AG20443 (cell line): ENCODE data around the gene ZNF280B.

Source experiments
- DNase-seq: peaks from one replicate; pipeline ENCODE4 v3.0.0; 2012; ENCODE audit warnings: low spot score, mixed read lengths

The ZNF280B gene

DNA sequence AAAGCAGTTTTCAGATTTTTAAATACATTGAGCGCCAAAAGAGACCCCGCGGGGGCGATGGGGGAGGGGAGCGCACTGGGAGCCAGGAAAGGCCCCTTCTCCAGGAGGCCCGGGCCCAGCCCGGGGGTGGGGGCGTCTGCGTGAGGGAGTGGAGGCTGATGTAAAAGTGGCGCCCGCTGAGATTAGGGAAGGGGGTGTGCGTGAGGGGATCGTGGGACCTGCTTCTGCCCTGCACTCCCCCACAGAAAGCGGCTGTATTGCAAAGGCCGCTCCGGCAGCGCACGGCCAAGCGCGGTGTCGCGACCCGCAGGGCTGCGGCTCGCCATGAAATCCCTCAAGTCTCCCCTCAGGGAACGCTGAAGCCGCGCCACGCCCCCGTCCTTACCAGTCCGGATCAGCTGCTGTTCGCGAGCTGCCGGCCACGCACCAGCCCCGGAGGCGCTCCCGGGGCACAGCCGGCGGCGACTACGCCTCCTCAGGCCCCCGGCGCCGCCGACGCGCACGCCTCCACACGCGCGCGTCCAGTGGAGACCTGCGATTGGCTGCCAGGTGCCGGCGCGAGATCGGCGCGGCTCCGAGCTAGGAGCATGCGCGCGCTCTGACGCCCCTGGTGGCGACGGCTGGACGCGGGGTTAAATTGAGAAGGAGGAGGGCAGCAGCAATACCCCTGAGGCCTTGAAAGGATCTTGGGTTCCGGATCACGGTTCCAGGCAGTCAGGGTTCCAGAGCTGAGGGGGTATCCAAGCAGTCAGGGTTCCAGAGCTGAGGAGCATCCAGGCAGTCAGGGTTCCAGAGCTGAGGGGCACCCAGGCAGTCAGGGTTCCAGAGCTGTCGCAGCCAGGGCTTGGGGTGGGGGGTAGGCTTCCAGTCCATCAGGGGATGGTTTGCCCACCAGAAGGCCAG, at the start of gene ZNF280B:
TSS of gene ZNF280B (minus strand) at position 469 of the 903 bp plus-strand sequence. CDS start 19,344 bp downstream, outside the sequence.
- peak; percentile 86 for DNase-seq

DNA sequence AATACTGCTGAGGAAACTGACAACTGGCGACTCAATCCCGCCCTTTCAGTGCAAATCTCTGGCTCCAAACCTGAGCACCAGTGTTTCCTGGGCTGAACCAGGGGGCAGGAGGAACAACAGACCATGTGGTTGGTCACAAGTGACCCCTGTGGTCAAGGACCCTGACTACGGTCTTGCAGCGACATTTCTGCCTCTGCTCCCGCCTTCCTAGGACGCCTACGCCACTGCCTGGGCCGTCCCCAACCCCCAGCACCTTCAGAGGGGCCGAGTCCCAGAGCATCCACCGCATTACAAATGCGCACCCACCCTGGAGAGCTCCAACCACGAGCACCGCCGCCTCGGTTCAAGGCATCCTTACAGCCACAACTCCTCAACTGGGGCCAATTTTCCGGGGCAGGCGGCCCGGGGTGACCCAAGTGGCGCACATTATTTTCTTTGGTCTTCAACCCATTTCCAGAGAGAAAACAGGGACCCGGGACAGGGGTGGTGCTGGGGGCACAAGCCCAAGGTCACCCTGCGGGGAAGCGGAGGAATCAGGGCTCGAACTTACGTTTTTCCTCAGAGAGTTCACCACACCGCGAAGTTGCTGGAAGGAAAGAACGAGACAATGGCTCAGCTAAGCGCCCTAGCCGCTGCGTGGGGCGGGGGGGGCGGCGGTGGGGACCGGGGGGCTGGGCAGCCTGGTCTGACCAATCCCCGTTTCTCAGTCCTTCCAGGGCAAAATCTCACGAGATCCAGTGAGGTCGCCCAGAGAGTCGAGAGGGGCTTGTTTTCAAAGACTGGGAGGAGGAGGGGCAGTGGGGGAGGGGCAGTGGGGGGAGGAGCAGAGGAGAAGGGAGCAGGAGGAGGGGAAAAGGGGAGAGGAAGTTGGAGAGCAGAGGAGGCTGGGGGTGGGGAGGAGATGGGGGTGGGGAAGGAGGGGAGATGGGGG, 48.7 kb upstream of the ZNF280B start:
- DNase-seq: no peak

GRCh38 chr22:22556578-22556977, 48.0 kb upstream of the ZNF280B start:
- DNase-seq: no peak

DNA sequence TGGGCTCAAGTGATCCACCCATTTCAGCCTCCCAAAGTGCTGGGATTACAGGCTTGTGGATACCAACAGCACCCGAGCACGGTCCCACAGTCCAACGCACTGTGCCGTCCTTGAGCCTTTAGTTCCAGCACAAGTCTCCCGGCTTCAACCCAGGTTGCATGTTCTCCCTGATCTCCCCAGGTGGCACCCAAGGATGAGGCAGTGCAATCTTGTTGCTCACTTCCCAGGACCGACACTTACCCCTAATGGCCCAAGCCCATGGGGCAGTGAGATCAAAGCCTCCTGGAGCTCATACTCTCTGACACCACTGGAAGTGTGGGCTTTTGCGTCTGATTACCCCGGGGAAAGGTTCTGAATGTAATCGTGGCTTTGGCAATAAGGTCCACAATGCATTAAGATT, 47.1 kb upstream of the ZNF280B start:
- no peak for DNase-seq

- no peak for DNase-seq
Measured at GRCh38 chr22:22554587-22555284, 46.2 kb upstream of the ZNF280B start.

GRCh38 chr22:22553735-22554586, 45.4 kb upstream of the ZNF280B start:
- DNase-seq: no peak

DNA sequence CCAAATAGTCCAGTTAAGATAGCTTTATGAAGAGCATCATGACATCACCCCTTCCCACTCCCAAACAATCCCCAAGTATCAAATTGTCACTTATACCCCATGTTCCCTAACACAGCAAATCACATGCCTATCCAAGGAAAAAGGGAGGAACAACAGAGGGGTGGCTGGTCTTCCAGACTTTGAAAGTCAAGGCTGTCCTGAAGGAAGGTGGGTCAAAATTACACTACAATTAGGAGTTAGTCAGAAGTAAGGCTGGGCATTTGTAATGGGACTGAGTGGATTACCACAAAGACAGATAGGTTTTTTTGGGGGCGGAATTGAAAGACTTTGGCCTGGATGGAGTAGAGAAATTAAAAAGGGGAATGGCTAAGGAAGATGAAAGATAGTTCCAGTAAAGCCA, 44.6 kb upstream of the ZNF280B start:
- no peak for DNase-seq

GRCh38 chr22:22552630-22553029, 44.1 kb upstream of the ZNF280B start:
- no peak for DNase-seq

DNA sequence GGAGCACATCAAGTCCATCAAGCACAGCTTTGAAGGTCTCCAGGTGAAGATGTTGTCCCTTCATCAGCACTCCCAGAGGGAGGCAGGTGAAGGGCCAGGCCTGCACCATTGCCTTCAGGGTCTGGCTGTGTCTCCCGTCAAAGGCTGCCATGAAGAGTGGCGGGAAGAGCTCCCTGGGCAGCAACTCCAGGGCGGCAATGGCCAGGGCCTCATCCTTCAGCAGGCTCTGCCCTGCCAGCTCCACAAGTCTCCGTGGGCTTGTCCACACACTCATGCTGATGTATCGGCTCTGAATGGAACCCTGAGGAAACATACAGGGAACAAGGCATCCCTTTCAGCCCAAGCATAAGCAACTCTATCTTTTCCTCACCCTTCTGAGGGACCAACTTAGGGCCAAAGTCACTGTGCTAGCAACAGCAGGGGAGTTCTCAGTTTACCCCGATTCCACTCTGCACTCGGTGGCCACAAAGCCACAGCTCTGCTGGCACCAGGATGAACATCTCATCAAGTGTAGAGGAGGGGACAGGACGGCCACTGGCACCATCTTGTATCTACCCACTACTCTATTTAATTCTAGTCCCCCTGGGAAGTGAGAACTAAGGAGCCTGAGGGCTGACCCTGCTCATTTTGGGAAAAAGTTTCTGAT, 42.4 kb upstream of the ZNF280B start:
- DNase-seq: no peak

GRCh38 chr22:22548910-22549309, 40.4 kb upstream of the ZNF280B start:
- DNase-seq: no peak

- no peak for DNase-seq
Measured at GRCh38 chr22:22548317-22548716, 39.8 kb upstream of the ZNF280B start.

GRCh38 chr22:22547692-22548300, 39.3 kb upstream of the ZNF280B start:
- DNase-seq: no peak

GRCh38 chr22:22547226-22547625, 38.7 kb upstream of the ZNF280B start:
- no peak for DNase-seq

- DNase-seq: no peak
Measured at GRCh38 chr22:22546490-22546889, 37.9 kb upstream of the ZNF280B start.

- no peak for DNase-seq
Measured at GRCh38 chr22:22545084-22545483, 36.5 kb upstream of the ZNF280B start.

- no peak for DNase-seq
Measured at GRCh38 chr22:22538226-22538989, 29.9 kb upstream of the ZNF280B start.

GRCh38 chr22:22536916-22537315, 28.4 kb upstream of the ZNF280B start:
- no peak for DNase-seq

DNA sequence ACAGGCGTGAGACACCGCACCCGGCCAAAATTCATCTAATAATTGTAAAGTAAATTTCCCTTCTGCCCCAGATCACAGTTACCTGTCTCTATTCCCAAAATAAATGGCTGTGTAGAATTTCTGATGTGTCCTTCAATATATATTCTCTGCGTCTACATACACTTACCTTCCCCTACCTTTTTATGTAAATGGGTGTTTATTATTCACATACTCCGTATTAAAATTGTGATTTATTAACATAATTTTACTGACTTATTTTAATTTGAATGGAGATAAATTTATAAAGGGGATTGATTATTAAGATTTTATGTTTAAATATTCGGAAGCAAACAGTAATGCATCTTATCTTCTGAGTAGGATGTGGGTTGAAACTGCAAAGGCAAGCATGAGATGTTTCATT, 28.0 kb upstream of the ZNF280B start:
- DNase-seq: no peak

DNA sequence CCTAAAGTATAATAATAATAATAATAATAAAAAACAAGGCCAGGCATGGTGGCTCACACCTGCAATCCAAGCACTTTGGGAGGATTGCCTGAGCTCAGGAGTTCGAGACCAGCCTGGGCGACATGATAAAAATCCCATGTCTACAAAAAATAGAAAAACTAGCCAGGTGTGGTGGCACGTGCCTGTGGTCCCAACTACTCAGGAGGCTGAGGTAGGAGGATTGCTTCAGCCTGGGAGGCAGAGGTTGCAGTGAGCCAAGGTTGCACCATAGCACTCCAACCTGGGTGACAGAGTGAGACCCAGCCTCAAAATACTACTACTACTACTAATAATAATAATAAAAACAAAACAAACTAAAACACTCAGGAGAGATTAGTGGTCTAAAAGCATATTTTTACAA, 27.1 kb upstream of the ZNF280B start:
- DNase-seq: no peak
